Transverse colon (tissue), 4 donors: ENCODE results near the gene CRACDL.

Source experiments
- CTCF ChIP-seq, 5 experiments: fragments of 200-600 bp in 3 of 5; fragments of 450-650 bp in 2 of 5; sonication (generic) in 3 of 5; IDR thresholded peaks; 1 replicate in 2 of 5; 2 replicates in 3 of 5; pipeline ENCODE4 v1.5.1; 2016 to 2017; ENCODE audit warnings: antibody characterized with exemption in 5 of 5, inconsistent platforms in 3 of 5, mild to moderate bottlenecking in 2 of 5, moderate library complexity in 1 of 5
- EP300 ChIP-seq: sonication (generic); formaldehyde crosslinking; IDR thresholded peaks from one replicate; pipeline ENCODE4 v1.6.1; 2017; ENCODE audit warnings: antibody characterized with exemption, low read depth
- POLR2A ChIP-seq: fragments of 450-650 bp; IDR thresholded peaks from one replicate; pipeline ENCODE4 v1.6.1; 2016; ENCODE audit warnings: antibody characterized with exemption, mild to moderate bottlenecking, moderate library complexity
- POLR2AphosphoS5 ChIP-seq, 3 donors: sonication (generic); formaldehyde crosslinking; IDR thresholded peaks; one replicate each; pipeline ENCODE4 v1.6.1; 2016; ENCODE audit warnings: antibody characterized with exemption in 3 of 3

GRCh38 chr2:98769784-98770183 is 166.2 kb downstream of the CRACDL start:
- TF ChIP-seq CTCF (IDR thresholded peaks at IDR 0.05) (no peak), EP300 (no peak), POLR2AphosphoS5 (IDR thresholded peaks at IDR 0.05) (no peak), POLR2A (no peak)
